Epithelial cell of proximal tubule (primary cell): ENCODE data around the gene TEX30. TPM values are rescaled to one million over a fixed set of nuclear protein-coding genes. Genes with fewer than 3 reads are reported as not detected.

Experiments
- DNase-seq: peaks from one replicate; pipeline ENCODE4 v3.0.0-alpha.2; 2011; ENCODE audit warnings: low read depth
- H3K4me3 ChIP-seq: 2 replicates; pipeline ENCODE4 v1.5.1; 2011; ENCODE audit warnings: low read depth, mild to moderate bottlenecking, low read length
- CTCF ChIP-seq: conservative IDR thresholded peaks from 2 replicates; pipeline ENCODE4 v1.5.1; 2012; ENCODE audit warnings: low read depth, mild to moderate bottlenecking, low read length
- total RNA-seq: library from RNA; depleted of rRNA; stranded (reverse); fragments of >200 nt; gene quantifications from 2 replicates; pipeline ENCODE4 v1.2.3, GENCODE V29; 2015

The TEX30 gene
- total RNA-seq, 1 donor from 2014 or later: 38.7 TPM

GRCh38 chr13:102777736-102778135, 4.2 kb upstream of the TEX30 start:
- no peak for DNase-seq
- no peak for TF ChIP-seq CTCF
- no peak overlapping the region for H3K4me3 ChIP-seq

DNA sequence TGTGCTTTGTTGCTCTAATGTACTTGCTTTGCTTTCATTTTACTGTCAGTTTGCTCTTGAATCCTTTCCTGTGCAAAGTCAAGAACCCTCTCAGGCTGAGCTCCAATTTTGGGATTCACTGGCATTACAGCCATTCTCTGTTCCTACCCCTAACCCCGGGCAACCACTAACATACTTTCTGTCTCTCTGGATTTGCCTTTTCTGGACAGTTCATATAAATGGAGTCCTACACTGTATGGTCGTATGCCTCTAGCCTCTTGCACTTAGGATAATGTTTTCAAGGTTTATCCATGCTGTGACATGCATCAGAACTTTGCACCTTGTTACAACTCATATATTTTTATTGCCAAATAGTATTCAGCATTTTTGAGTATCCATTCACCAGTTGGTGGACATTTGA, 2.7 kb upstream of the TEX30 start:
- no peak for TF ChIP-seq CTCF
- no peak for DNase-seq
- H3K4me3 ChIP-seq: no peak overlapping the region

DNA sequence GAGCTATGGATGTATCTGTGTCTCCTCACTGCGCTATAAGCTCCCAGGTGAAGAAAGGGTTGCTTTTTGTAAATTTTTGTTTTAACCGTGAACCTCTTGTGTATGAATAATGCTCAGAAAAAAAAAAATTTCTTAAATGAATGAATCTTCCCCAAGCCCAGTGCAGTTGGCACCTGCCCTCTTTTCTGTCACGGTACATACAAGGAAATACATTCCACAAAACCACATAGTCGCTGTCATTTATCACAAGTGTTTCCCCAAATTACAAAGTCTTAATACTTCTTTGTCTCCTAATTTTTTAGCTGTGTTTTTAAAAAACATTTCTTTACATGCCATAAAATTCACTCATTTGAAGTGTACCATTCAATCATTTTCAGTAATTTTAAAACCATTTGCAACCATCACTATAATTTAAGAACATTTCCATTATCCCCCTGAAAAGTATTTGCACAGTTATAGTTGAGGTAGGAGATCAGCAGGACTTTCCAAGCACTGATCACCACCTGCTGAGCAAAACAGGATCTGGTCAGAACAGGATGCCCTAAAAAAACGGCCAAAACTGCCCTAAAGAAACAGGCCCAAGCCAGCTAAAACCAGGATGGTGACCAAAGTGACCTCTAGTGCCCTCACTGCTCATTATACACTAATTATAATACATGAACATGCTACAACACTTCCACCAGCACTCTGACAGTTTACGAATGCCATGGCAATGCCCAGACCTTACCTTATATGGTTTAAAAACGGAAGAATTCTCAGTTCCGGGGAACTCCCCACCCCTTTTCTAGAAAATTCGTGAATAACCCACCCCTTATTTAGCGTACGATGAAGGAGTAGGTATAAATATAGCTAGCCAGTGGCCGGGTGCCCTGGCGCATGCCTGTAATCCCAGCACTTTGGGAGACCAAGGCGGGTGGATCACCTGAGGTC, 1.3 kb upstream of the TEX30 start:
- DNase-seq: no peak
- H3K4me3 ChIP-seq: no peak overlapping the region
- TF ChIP-seq CTCF: no peak

- DNase-seq: no peak
- peak overlapping the region; percentile 73 for H3K4me3 ChIP-seq
- no peak for TF ChIP-seq CTCF
Measured at GRCh38 chr13:102774214-102774568, 605 bp upstream of the TEX30 start.

- H3K4me3 ChIP-seq: no peak overlapping the region
- no peak for TF ChIP-seq CTCF
- DNase-seq: no peak
Measured at GRCh38 chr13:102772042-102772425, 1.6 kb downstream of the TEX30 start.

GRCh38 chr13:102771298-102772041, 2.1 kb downstream of the TEX30 start:
- TF ChIP-seq CTCF: no peak
- no peak overlapping the region for H3K4me3 ChIP-seq
- DNase-seq: no peak
